Heart left ventricle (tissue), 16 donors: ENCODE measurements around the gene KRT2. TPM values are rescaled to one million over a fixed set of nuclear protein-coding genes. Genes with fewer than 3 reads are reported as not detected.

Experiments
- ATAC-seq, 4 donors: fragments of 200-7000 bp; cut with Tn5 transposase; one replicate each; pipeline ENCODE4 v1.9.1; 2020 to 2022; ENCODE audit warnings: moderate library complexity in 4 of 4, mild to moderate bottlenecking in 3 of 4, moderate number of reproducible peaks in 1 of 4
- DNase-seq, 5 donors: peaks; one replicate each; pipeline ENCODE4 v3.0.0-alpha.2; 2020
- H3K27ac ChIP-seq, 12 donors: fragments of 200-600 bp; sonication (generic) in 4 of 12; one replicate each; pipeline versions ENCODE4 v1.5.0 to v1.8.0; 2016 to 2022; ENCODE audit warnings: mild to moderate bottlenecking in 2 of 12
- H3K27me3 ChIP-seq, 9 donors: fragments of 200-600 bp; sonication (generic) in 2 of 9; one replicate each; pipeline versions ENCODE4 v1.5.1 to v1.8.0; 2016 to 2022; ENCODE audit warnings: mild to moderate bottlenecking in 3 of 9
- H3K36me3 ChIP-seq, 9 donors: fragments of 200-600 bp; sonication (generic) in 2 of 9; one replicate each; pipeline versions ENCODE4 v1.5.0 to v1.8.0; 2018 to 2022; ENCODE audit warnings: mild to moderate bottlenecking in 2 of 9
- H3K4me1 ChIP-seq, 12 donors: fragments of 200-600 bp; sonication (generic) in 4 of 12; one replicate each; pipeline versions ENCODE4 v1.5.0 to v1.8.0; 2016 to 2022; ENCODE audit warnings: mild to moderate bottlenecking in 3 of 12
- H3K4me3 ChIP-seq, 12 donors: fragments of 200-600 bp; sonication (generic) in 4 of 12; one replicate each; pipeline versions ENCODE4 v1.5.0 to v1.8.0; 2017 to 2022; ENCODE audit warnings: mild to moderate bottlenecking in 9 of 12, moderate library complexity in 4 of 12
- H3K9me3 ChIP-seq, 12 donors: fragments of 200-600 bp; sonication (generic) in 4 of 12; one replicate each; pipeline versions ENCODE4 v1.5.0 to v1.8.0; 2016 to 2022; ENCODE audit warnings: mild to moderate bottlenecking in 1 of 12
- POLR2A ChIP-seq, 2 donors: fragments of 450-650 bp; IDR thresholded peaks; one replicate each; pipeline ENCODE4 v1.6.1; 2017; ENCODE audit warnings: antibody characterized with exemption in 2 of 2, mild to moderate bottlenecking in 2 of 2, moderate library complexity in 2 of 2
- WGBS, 4 donors: extraction: QIAGEN DNeasy Blood & Tissue Kit in 2 of 4; methylation state at CpG; one replicate each; pipeline versions ENCODE4 v1.1.5 to v1.1.7; 2013 to 2018; 5-methylcytosine and 5-hydroxymethylcytosine counted together
- intact Hi-C, 10 donors: fragments of 100-400 bp; cut with DNase I; formaldehyde crosslinking; loops; one replicate each; pipeline versions ENCODE4 v1.11.1 to v1.14.2; 2022
- polyA plus RNA-seq, 2 donors: library from polyadenylated mRNA; stranded (reverse); fragments of 200-250 nt; gene quantifications; one replicate each; pipeline ENCODE4 v1.2.3, GENCODE V29; 2013
- total RNA-seq, 9 donors: library from RNA; depleted of rRNA in 2 of 9; stranded (reverse); fragments of >200 nt in 2 of 9; fragmentation: NEBNext Ultra II Directional in 3 of 9; extraction: Animal tissue kit (Norgen Biotek cat#: 25700) in 3 of 9; gene quantifications; one replicate each; pipeline versions ENCODE4 v1.1.0 to v1.2.4, GENCODE V29; 2016 to 2023
- TF ChIP-seq, protein P1 (sequence below), 12 donors: fragments of 200-600 bp; sonication (generic) in 4 of 12; IDR thresholded peaks; one replicate each; pipeline versions ENCODE4 v1.5.0 to v1.8.0; 2018 to 2022; ENCODE audit warnings: antibody characterized with exemption in 12 of 12, mild to moderate bottlenecking in 5 of 12
- donor health status: ischemic (EF 13 %, LVEDD 7.1; RV severe dilation, severe dysfunction).
- donor health status: healthy with polysubstance abuse.
- donor health status: DM: no; HTN: yes; CAD: no.
- donor health status: DM: no; HTN: no; CAD: no.
- donor health status: ischemic (EF 25% LVEDD 6.9; RV normal size, moderate dysfunction).
- donor health status: ischemic (EF 25% LVEDD 5.7; RV mildly dilated, moderate dysfunction).
- donor health status: healthy.
- donor health status: DM: yes; HTN: yes; CAD: no.
- donor health status: ischemic (EF 35%, LVEDD 5.7; RV mildly dilated, moderate dysfunction).
- donor health status: nonischemic (EF 11% LVEDD 7.7; RV severe dilation, severe dysfunction).
- donor health status: DM: yes; HTN: yes; CAD: no.
- donor health status: PGD.
- donor health status: ischemic (EF 29% LVEDD 5.4; RV normal size, mild dysfunction).
- donor health status: nonischemic (EF 23%, LVEDD 6.1; RV moderate dilation, normal function).

KRT2 gene
- total and polyA plus RNA-seq, 11 donors: not detected

GRCh38 chr12:52666471-52666870 lies 14.5 kb upstream of the KRT2 start:
- intact Hi-C loops: loop anchor here in 2 of 10 donors (5.0 to 10.0 kb wide), 2 partner anchors 198 to 201 kb away; no protein-coding TSS in a partner anchor
- Histone ChIP-seq H3K4me3 (no peak overlapping the region), H3K27me3 (peaks cover 0 to 32% (median 4%) of the 10 kb centered on the region in 9 donors), H3K27ac (no peak overlapping the region), H3K9me3 (no peaks in the 10 kb centered on the region), H3K4me1 (peaks cover 0 to 6% (median 0%) of the 10 kb centered on the region in 12 donors), H3K36me3 (no peaks in the 10 kb centered on the region)
- DNase-seq (no peak), ATAC-seq (no peak)
- 71 to 78% (median 78%) methylated on average over 3 of the region's 3 CpGs for WGBS, 4 donors
- no peak for TF ChIP-seq POLR2A (IDR thresholded peaks at IDR 0.05)
- TF ChIP-seq, protein P1, sequence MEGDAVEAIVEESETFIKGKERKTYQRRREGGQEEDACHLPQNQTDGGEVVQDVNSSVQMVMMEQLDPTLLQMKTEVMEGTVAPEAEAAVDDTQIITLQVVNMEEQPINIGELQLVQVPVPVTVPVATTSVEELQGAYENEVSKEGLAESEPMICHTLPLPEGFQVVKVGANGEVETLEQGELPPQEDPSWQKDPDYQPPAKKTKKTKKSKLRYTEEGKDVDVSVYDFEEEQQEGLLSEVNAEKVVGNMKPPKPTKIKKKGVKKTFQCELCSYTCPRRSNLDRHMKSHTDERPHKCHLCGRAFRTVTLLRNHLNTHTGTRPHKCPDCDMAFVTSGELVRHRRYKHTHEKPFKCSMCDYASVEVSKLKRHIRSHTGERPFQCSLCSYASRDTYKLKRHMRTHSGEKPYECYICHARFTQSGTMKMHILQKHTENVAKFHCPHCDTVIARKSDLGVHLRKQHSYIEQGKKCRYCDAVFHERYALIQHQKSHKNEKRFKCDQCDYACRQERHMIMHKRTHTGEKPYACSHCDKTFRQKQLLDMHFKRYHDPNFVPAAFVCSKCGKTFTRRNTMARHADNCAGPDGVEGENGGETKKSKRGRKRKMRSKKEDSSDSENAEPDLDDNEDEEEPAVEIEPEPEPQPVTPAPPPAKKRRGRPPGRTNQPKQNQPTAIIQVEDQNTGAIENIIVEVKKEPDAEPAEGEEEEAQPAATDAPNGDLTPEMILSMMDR (IDR thresholded peaks at IDR 0.05): no peak

DNA sequence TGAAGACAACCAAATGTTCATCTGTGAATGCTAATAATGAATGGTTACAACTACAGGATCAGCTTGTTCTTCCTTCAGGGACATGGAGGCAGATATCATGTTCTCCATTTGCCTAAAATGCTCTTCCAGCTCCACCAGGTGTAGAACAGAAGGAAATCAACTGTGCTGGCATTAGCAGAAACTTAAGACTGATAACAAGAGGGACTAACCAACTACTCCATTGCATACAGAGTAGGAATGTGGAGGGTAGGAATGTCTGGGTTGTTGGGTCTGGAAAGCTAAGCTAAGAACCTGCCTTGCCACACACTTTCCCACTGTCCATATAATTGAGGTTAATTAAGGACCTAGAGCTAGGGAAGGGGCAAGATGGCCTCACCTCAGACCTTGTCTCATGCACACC lies 11.4 kb upstream of the KRT2 start:
- H3K27me3 ChIP-seq: peaks cover 0 to 21% (median 4%) of the 10 kb centered on the region in 9 donors
- intact Hi-C loops: loop anchor here in 1 of 10 donors (10.0 kb wide), 1 partner anchor 201 kb away; no protein-coding TSS in a partner anchor
- ATAC-seq (no peak), DNase-seq (no peak)
- no peak overlapping the region for H3K27ac ChIP-seq
- no peaks in the 10 kb centered on the region for H3K36me3 ChIP-seq
- TF ChIP-seq, protein P1 (IDR thresholded peaks at IDR 0.05): no peak
- TF ChIP-seq POLR2A (IDR thresholded peaks at IDR 0.05): no peak
- peaks cover 0 to 6% (median 0%) of the 10 kb centered on the region in 12 donors for H3K4me1 ChIP-seq
- no peak overlapping the region for H3K4me3 ChIP-seq
- H3K9me3 ChIP-seq: no peaks in the 10 kb centered on the region

DNA sequence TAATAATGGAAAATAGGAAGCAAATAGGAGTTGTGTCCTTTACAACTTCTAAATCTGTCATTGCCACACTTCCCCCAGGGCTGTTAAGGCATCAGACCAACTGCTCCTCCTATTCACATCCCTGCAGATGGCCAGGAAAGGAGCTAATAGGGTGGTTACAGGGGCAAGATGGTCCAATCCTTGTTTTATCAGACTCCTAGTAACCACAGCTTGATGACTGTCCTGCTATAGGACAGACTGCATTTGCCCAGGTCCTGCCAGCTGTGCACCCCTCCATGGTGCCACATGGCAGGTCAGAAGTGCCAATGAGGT lies 10.9 kb upstream of the KRT2 start:
- H3K36me3 ChIP-seq: no peaks in the 10 kb centered on the region
- H3K4me1 ChIP-seq: peaks cover 0 to 6% (median 0%) of the 10 kb centered on the region in 12 donors
- no peak overlapping the region for H3K4me3 ChIP-seq
- ATAC-seq (no peak), DNase-seq (no peak)
- TF ChIP-seq POLR2A (IDR thresholded peaks at IDR 0.05): no peak
- TF ChIP-seq, protein P1 (IDR thresholded peaks at IDR 0.05): no peak
- peaks cover 0 to 21% (median 4%) of the 10 kb centered on the region in 9 donors for H3K27me3 ChIP-seq
- H3K27ac ChIP-seq: no peak overlapping the region
- intact Hi-C loops: loop anchor here in 1 of 10 donors (10.0 kb wide), 1 partner anchor 202 kb away; no protein-coding TSS in a partner anchor
- no peaks in the 10 kb centered on the region for H3K9me3 ChIP-seq

DNA sequence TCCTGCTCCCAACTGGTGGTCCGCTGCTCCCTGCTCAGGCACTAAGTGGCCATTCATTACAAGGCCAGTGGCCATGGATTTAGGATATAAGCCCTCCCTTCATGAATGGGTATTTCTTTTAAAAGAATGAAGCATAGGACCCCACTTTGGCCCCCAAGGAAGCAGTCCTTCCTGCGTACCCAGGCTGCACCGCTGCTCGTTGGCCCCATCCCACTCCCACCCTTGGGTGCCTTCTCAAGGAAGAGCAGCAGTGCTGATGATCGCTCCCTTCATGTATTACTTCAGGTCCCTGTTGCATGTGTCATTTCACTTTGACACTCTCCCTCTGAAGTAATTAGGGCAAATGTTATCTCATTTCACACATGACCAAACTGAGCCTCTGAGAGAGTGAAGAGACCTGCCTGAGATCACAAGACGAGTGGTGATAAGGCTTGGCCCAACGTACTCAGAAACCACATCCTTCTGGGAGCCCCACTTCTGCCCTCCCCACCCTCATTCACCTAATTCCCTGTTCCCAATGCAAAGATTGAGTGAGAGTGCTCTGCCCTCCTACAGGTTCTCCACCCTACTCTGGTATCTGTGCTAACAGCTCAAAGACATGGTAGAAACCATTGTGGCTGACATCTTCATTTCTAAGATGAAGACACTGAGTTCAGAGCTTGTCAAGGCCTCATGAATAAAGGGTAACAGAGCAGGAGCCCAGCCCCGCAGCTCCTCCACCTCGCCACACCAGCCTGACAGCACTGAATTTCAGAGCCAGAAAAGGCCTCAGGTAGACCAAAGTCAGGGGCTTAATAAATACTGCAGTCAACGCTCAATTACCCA lies 10.3 kb upstream of the KRT2 start:
- no peaks in the 10 kb centered on the region for H3K9me3 ChIP-seq
- ATAC-seq: peak in 2 of 4 donors; percentile 21 to 22
- H3K4me3 ChIP-seq: no peak overlapping the region
- WGBS, 4 donors: 65 to 74% (median 66%) methylated on average over 10 of the region's 10 CpGs
- H3K27ac ChIP-seq: no peak overlapping the region
- H3K27me3 ChIP-seq: peaks cover 0 to 21% (median 4%) of the 10 kb centered on the region in 9 donors
- DNase-seq: no peak
- intact Hi-C loops: loop anchor here in 1 of 10 donors (10.0 kb wide), 1 partner anchor 202 kb away; no protein-coding TSS in a partner anchor
- peaks cover 0 to 6% (median 0%) of the 10 kb centered on the region in 12 donors for H3K4me1 ChIP-seq
- no peaks in the 10 kb centered on the region for H3K36me3 ChIP-seq
- TF ChIP-seq, protein P1 (IDR thresholded peaks at IDR 0.05): no peak
- TF ChIP-seq POLR2A (IDR thresholded peaks at IDR 0.05): no peak
